Measurements from ENCODE around the gene DSCAM. TPM values are rescaled to one million over a fixed set of nuclear protein-coding genes. Genes with fewer than 3 reads are reported as not detected.

The DSCAM gene
- polyA plus RNA-seq, 1 experiment: not detected

GRCh38 chr21:40686526-40686925, 160.4 kb downstream of the DSCAM start:
- DNase-seq (ENCODE audit: low read depth, low spot score): no peak
- ChIA-PET CTCF (no interaction called here), POLR2A (no interaction called here)
- no peak overlapping the region for H3K4me3 ChIP-seq (ENCODE audit: low read depth, low read length)
- TF ChIP-seq, protein P1, sequence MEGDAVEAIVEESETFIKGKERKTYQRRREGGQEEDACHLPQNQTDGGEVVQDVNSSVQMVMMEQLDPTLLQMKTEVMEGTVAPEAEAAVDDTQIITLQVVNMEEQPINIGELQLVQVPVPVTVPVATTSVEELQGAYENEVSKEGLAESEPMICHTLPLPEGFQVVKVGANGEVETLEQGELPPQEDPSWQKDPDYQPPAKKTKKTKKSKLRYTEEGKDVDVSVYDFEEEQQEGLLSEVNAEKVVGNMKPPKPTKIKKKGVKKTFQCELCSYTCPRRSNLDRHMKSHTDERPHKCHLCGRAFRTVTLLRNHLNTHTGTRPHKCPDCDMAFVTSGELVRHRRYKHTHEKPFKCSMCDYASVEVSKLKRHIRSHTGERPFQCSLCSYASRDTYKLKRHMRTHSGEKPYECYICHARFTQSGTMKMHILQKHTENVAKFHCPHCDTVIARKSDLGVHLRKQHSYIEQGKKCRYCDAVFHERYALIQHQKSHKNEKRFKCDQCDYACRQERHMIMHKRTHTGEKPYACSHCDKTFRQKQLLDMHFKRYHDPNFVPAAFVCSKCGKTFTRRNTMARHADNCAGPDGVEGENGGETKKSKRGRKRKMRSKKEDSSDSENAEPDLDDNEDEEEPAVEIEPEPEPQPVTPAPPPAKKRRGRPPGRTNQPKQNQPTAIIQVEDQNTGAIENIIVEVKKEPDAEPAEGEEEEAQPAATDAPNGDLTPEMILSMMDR (IDR thresholded peaks at IDR 0.05; ENCODE audit: low read depth, low read length): no peak
- peaks cover 48% of the 10 kb centered on the region for H3K9me3 ChIP-seq (ENCODE audit: control insufficient read depth, insufficient read depth, low read length)
- no peaks in the 10 kb centered on the region for H3K27me3 ChIP-seq (ENCODE audit: control insufficient read depth, insufficient read depth, low read length)
- no peak overlapping the region for H3K27ac ChIP-seq (ENCODE audit: low read depth, low read length)

- Histone ChIP-seq H3K27me3 (ENCODE audit: control insufficient read depth, insufficient read depth, low read length) (no peaks in the 10 kb centered on the region), H3K4me3 (ENCODE audit: low read depth, low read length) (no peak overlapping the region), H3K9me3 (ENCODE audit: control insufficient read depth, insufficient read depth, low read length) (peaks cover 50% of the 10 kb centered on the region), H3K27ac (ENCODE audit: low read depth, low read length) (no peak overlapping the region)
- no peak for DNase-seq (ENCODE audit: low read depth, low spot score)
- ChIA-PET CTCF (no interaction called here), POLR2A (no interaction called here)
- TF ChIP-seq, protein P1 (IDR thresholded peaks at IDR 0.05; ENCODE audit: low read depth, low read length): no peak
These were observed 161.8 kb downstream of the DSCAM start for GRCh38 chr21:40685141-40685540.

GRCh38 chr21:40684726-40685125, 162.2 kb downstream of the DSCAM start:
- Histone ChIP-seq H3K27ac (ENCODE audit: low read depth, low read length) (no peak overlapping the region), H3K9me3 (ENCODE audit: control insufficient read depth, insufficient read depth, low read length) (peaks cover 47% of the 10 kb centered on the region), H3K27me3 (ENCODE audit: control insufficient read depth, insufficient read depth, low read length) (no peaks in the 10 kb centered on the region), H3K4me3 (ENCODE audit: low read depth, low read length) (no peak overlapping the region)
- DNase-seq (ENCODE audit: low read depth, low spot score): no peak
- ChIA-PET POLR2A (no interaction called here), CTCF (no interaction called here)
- TF ChIP-seq, protein P1 (IDR thresholded peaks at IDR 0.05; ENCODE audit: low read depth, low read length): no peak

DNA sequence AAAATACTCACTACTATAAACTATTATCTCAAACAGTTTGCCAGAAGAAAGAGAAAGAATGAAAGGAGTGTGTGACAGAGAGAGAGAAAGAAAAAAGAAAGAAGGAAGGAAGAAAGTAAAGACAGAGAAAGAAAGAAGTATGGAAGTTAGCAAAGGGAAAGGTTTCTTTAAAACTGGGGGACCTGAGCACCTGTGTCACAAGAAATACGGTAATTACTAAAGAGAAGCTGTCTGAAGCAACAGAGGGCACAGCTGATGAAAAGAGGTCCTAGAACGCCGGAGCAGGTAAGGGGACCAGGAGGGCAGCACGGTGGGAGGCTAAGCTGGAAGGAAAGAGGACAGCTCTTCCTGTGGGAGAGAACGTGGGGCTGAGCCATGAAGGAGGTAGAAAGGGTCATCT, 163.6 kb downstream of the DSCAM start:
- H3K4me3 ChIP-seq (ENCODE audit: low read depth, low read length): no peak overlapping the region
- H3K27ac ChIP-seq (ENCODE audit: low read depth, low read length): no peak overlapping the region
- peaks cover 37% of the 10 kb centered on the region for H3K9me3 ChIP-seq (ENCODE audit: control insufficient read depth, insufficient read depth, low read length)
- CTCF ChIA-PET: no interaction called here
- POLR2A ChIA-PET: no interaction called here
- no peak for DNase-seq (ENCODE audit: low read depth, low spot score)
- TF ChIP-seq, protein P1 (IDR thresholded peaks at IDR 0.05; ENCODE audit: low read depth, low read length): no peak
- H3K27me3 ChIP-seq (ENCODE audit: control insufficient read depth, insufficient read depth, low read length): no peaks in the 10 kb centered on the region

DNA sequence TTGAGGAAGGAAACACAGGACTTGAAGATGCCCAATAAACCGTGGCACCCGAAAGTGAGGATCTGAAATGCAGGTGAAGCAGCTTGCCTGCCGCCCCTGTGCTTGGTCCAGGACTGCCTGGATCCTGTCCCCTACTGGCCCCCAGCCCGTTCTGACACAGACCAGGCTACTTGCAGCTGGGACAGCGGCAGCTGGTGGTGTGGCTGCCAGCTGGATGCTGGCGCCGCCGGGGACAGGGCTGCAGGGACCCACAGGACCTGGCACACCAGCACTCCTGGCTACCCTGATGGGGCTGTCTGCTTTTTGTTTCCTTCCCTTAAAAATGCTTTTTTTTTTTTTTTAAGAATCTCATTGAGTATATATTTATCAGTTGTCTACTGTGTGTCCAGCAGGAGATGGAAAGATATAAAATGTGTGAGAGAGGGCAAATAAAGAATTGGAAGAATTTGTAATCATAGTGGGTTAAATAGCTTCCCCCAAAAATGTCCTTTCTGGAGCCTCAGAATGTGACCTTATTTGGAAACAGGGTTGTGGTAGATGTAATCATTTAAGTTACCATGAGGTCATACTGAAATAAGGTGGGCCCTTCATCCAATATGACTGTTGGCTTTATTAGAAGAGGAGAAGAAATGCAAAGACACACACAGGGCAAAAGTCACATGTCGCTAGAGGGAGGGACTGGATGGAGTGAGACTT, 165.6 kb downstream of the DSCAM start:
- TF ChIP-seq, protein P1 (IDR thresholded peaks at IDR 0.05; ENCODE audit: low read depth, low read length): no peak
- no peak for DNase-seq (ENCODE audit: low read depth, low spot score)
- Histone ChIP-seq H3K9me3 (ENCODE audit: control insufficient read depth, insufficient read depth, low read length) (peaks cover 34% of the 10 kb centered on the region), H3K4me3 (ENCODE audit: low read depth, low read length) (no peak overlapping the region), H3K27me3 (ENCODE audit: control insufficient read depth, insufficient read depth, low read length) (no peaks in the 10 kb centered on the region), H3K27ac (ENCODE audit: low read depth, low read length) (no peak overlapping the region)
- ChIA-PET CTCF (no interaction called here), POLR2A (no interaction called here)
